ENCODE data around the gene RNF148. TPM values are rescaled to one million over a fixed set of nuclear protein-coding genes. Genes with fewer than 3 reads are reported as not detected.

The RNF148 gene
- total and polyA plus RNA-seq, 8 donors: 0.28 to 1.7 (median 0.97) TPM

- ATAC-seq: no peak
- no peaks in the 10 kb centered on the region for H3K36me3 ChIP-seq
- no peak for DNase-seq
- H3K4me3 ChIP-seq: no peak overlapping the region
- no peaks in the 10 kb centered on the region for H3K27me3 ChIP-seq
- intact Hi-C loops (cut with DNase I): no loop called here
- H3K27ac ChIP-seq: no peak overlapping the region
- no peaks in the 10 kb centered on the region for H3K9me3 ChIP-seq
- FAIRE-seq: no peak
- TF ChIP-seq CTCF (IDR thresholded peaks at IDR 0.05): no peak
- peaks cover 0 to 4% (median 0%) of the 10 kb centered on the region in 3 donors for H3K4me1 ChIP-seq
- 93 to 94% methylated on average over 2 of the region's 2 CpGs for WGBS, 2 donors
Observed at GRCh38 chr7:122738947-122739346, 36.2 kb upstream of the RNF148 start.

GRCh38 chr7:122736183-122736582, 33.5 kb upstream of the RNF148 start:
- H3K36me3 ChIP-seq: no peaks in the 10 kb centered on the region
- DNase-seq (no peak), ATAC-seq (no peak), FAIRE-seq (no peak)
- TF ChIP-seq CTCF (IDR thresholded peaks at IDR 0.05): no peak
- no peak overlapping the region for H3K4me3 ChIP-seq
- H3K27me3 ChIP-seq: no peaks in the 10 kb centered on the region
- H3K27ac ChIP-seq: no peak overlapping the region
- 97 to 99% methylated on average over 1 of the region's 1 CpG for WGBS, 2 donors
- H3K9me3 ChIP-seq: no peaks in the 10 kb centered on the region
- H3K4me1 ChIP-seq: peaks cover 0 to 4% (median 0%) of the 10 kb centered on the region in 3 donors
- intact Hi-C loops (cut with DNase I): no loop called here

- 25 to 34% methylated on average over 1 of the region's 1 CpG for WGBS, 2 donors
- intact Hi-C loops (cut with DNase I): no loop called here
- H3K4me3 ChIP-seq: no peak overlapping the region
- no peaks in the 10 kb centered on the region for H3K9me3 ChIP-seq
- H3K4me1 ChIP-seq: peaks cover 8 to 17% (median 10%) of the 10 kb centered on the region in 3 donors
- no peaks in the 10 kb centered on the region for H3K27me3 ChIP-seq
- FAIRE-seq: no peak
- no peaks in the 10 kb centered on the region for H3K36me3 ChIP-seq
- no peak for DNase-seq
- H3K27ac ChIP-seq: no peak overlapping the region
- ATAC-seq: peak in 1 of 4 donors; percentile 25
- TF ChIP-seq CTCF (IDR thresholded peaks at IDR 0.05): no peak
Observed at GRCh38 chr7:122727759-122728158, 25.0 kb upstream of the RNF148 start.

- H3K4me1 ChIP-seq: peaks cover 8 to 17% (median 10%) of the 10 kb centered on the region in 3 donors
- DNase-seq (no peak), ATAC-seq (no peak), FAIRE-seq (no peak)
- no peak overlapping the region for H3K4me3 ChIP-seq
- no peak overlapping the region for H3K27ac ChIP-seq
- H3K36me3 ChIP-seq: no peaks in the 10 kb centered on the region
- no peaks in the 10 kb centered on the region for H3K9me3 ChIP-seq
- no peaks in the 10 kb centered on the region for H3K27me3 ChIP-seq
- no peak for TF ChIP-seq CTCF (IDR thresholded peaks at IDR 0.05)
- intact Hi-C loops (cut with DNase I): no loop called here
Observed at GRCh38 chr7:122727354-122727753, 24.6 kb upstream of the RNF148 start.

GRCh38 chr7:122726881-122727280, 24.2 kb upstream of the RNF148 start:
- Histone ChIP-seq H3K27ac (no peak overlapping the region), H3K9me3 (no peaks in the 10 kb centered on the region), H3K4me3 (no peak overlapping the region), H3K36me3 (no peaks in the 10 kb centered on the region), H3K4me1 (peaks cover 8 to 17% (median 10%) of the 10 kb centered on the region in 3 donors), H3K27me3 (no peaks in the 10 kb centered on the region)
- intact Hi-C loops (cut with DNase I): no loop called here
- no peak for TF ChIP-seq CTCF (IDR thresholded peaks at IDR 0.05)
- 39 to 55% methylated on average over 2 of the region's 2 CpGs for WGBS, 2 donors
- no peak for ATAC-seq
- FAIRE-seq: no peak
- no peak for DNase-seq

Data from pancreas (tissue), 10 donors.